ENCODE measurements around the gene RPRD1B.

DNA sequence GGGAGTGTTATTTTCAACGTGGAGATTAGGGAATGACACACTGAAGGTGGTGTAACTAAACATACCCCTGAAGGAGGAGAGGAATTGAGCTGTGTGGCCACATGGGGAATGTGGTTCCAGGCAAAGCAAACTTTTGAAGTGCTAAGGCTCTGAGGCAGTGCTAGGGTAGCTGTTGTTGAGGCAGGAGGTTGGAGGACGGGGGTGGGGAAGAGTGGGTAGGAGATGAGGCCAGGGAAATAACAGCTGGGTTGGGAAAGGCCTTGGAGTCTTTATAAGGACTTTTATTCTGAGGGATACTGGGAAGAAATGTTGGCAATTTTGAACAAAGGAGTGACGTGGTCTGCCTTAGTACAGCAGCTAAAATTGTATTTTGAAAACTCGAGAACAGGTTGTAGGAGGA, 13.0 kb downstream of the RPRD1B start:
- TF ChIP-seq TOE1 (CRISPR knock-in tag; IDR thresholded peaks at IDR 0.05) (no peak), ZFP36 (IDR thresholded peaks at IDR 0.05; ENCODE audit: borderline replicate concordance, low read depth, low read length, partially characterized antibody) (no peak), MZF1 (CRISPR knock-in tag; IDR thresholded peaks at IDR 0.05; ENCODE audit: borderline replicate concordance) (no peak), EP300 (IDR thresholded peaks at IDR 0.05; ENCODE audit: low read depth in 2 of 2, low read length in 2 of 2) (no peak), EP300 (CRISPR knock-in tag; IDR thresholded peaks at IDR 0.05; ENCODE audit: borderline replicate concordance) (no peak), FOXA1 (IDR thresholded peaks at IDR 0.05) (no peak), FOXA1 (CRISPR knock-in tag; IDR thresholded peaks at IDR 0.05) (no peak)
- TF ChIP-seq, protein P1, sequence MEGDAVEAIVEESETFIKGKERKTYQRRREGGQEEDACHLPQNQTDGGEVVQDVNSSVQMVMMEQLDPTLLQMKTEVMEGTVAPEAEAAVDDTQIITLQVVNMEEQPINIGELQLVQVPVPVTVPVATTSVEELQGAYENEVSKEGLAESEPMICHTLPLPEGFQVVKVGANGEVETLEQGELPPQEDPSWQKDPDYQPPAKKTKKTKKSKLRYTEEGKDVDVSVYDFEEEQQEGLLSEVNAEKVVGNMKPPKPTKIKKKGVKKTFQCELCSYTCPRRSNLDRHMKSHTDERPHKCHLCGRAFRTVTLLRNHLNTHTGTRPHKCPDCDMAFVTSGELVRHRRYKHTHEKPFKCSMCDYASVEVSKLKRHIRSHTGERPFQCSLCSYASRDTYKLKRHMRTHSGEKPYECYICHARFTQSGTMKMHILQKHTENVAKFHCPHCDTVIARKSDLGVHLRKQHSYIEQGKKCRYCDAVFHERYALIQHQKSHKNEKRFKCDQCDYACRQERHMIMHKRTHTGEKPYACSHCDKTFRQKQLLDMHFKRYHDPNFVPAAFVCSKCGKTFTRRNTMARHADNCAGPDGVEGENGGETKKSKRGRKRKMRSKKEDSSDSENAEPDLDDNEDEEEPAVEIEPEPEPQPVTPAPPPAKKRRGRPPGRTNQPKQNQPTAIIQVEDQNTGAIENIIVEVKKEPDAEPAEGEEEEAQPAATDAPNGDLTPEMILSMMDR (CRISPR knock-in tag; IDR thresholded peaks at IDR 0.05), result no peak
- TF ChIP-seq, protein P2, sequence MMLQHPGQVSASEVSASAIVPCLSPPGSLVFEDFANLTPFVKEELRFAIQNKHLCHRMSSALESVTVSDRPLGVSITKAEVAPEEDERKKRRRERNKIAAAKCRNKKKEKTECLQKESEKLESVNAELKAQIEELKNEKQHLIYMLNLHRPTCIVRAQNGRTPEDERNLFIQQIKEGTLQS (CRISPR knock-in tag; IDR thresholded peaks at IDR 0.05), result no peak
